ENCODE results near the gene OSBPL10.
"Not testable (repeated sequence)": the region's sequence is repeated elsewhere in the genome, so short reads cannot be mapped to it uniquely, and the experiment has no call there.

The OSBPL10 gene

GRCh38 chr3:31804251-31805051 is 176.6 kb downstream of the OSBPL10 start:
- no peak for ATAC-seq

GRCh38 chr3:31802981-31803740 is 177.9 kb downstream of the OSBPL10 start:
- peak in 1 of 2 donors; percentile 20 for ATAC-seq

- no peak for ATAC-seq
These were observed 180.6 kb downstream of the OSBPL10 start for GRCh38 chr3:31800436-31800835.

- ATAC-seq: no peak
These were observed 182.2 kb downstream of the OSBPL10 start for GRCh38 chr3:31798840-31799239.

- no peak for ATAC-seq
These were observed 187.2 kb downstream of the OSBPL10 start for GRCh38 chr3:31793821-31794220.

- ATAC-seq: no peak
These were observed 190.0 kb downstream of the OSBPL10 start for GRCh38 chr3:31791090-31791430.

GRCh38 chr3:31790193-31791089 is 190.6 kb downstream of the OSBPL10 start:
- no peak for ATAC-seq

GRCh38 chr3:31789429-31789828 is 191.6 kb downstream of the OSBPL10 start:
- no peak for ATAC-seq

GRCh38 chr3:31785734-31786133 is 195.3 kb downstream of the OSBPL10 start:
- no peak for ATAC-seq

GRCh38 chr3:31785286-31785685 is 195.8 kb downstream of the OSBPL10 start:
- ATAC-seq: no peak

- ATAC-seq: not testable (repeated sequence)
These were observed 197.2 kb downstream of the OSBPL10 start for GRCh38 chr3:31783851-31784250.

- not testable (repeated sequence) for ATAC-seq
These were observed 198.8 kb downstream of the OSBPL10 start for GRCh38 chr3:31782306-31782705.

- no peak for ATAC-seq
These were observed 201.5 kb downstream of the OSBPL10 start for GRCh38 chr3:31779514-31779913.

- no peak for ATAC-seq
These were observed 203.2 kb downstream of the OSBPL10 start for GRCh38 chr3:31777887-31778286.

- peak; percentile 27 to 28 for ATAC-seq
These were observed 204.0 kb downstream of the OSBPL10 start for GRCh38 chr3:31777092-31777491.

GRCh38 chr3:31776016-31776415 is 205.0 kb downstream of the OSBPL10 start:
- ATAC-seq: no peak

- no peak for ATAC-seq
These were observed 205.7 kb downstream of the OSBPL10 start for GRCh38 chr3:31775383-31775782.

- no peak for ATAC-seq
These were observed 208.1 kb downstream of the OSBPL10 start for GRCh38 chr3:31772758-31773473.

- ATAC-seq: peak; percentile 21 to 48
These were observed 208.8 kb downstream of the OSBPL10 start for GRCh38 chr3:31772272-31772671.

- no peak for ATAC-seq
These were observed 210.2 kb downstream of the OSBPL10 start for GRCh38 chr3:31770822-31771326.

- ATAC-seq: no peak
These were observed 212.5 kb downstream of the OSBPL10 start for GRCh38 chr3:31768479-31769125.

GRCh38 chr3:31767920-31768319 is 213.1 kb downstream of the OSBPL10 start:
- ATAC-seq: no peak
